IgD-negative memory B cell (primary cell): ENCODE measurements around the gene RBM23. TPM values are rescaled to one million over a fixed set of nuclear protein-coding genes. Genes with fewer than 3 reads are reported as not detected.
"Not testable (repeated sequence)": the region's sequence is repeated elsewhere in the genome, so short reads cannot be mapped to it uniquely, and the experiment has no call there.

Experiments used
- H3K27ac Mint-ChIP-seq, 3 donors: one replicate each; pipeline ENCODE4 v1.8.0; 2020 to 2022; ENCODE audit warnings: mild to moderate bottlenecking in 3 of 3, mixed read lengths in 3 of 3, moderate library complexity in 1 of 3
- H3K27me3 Mint-ChIP-seq: one replicate; pipeline ENCODE4 v1.8.0; 2021; ENCODE audit warnings: mixed read lengths
- H3K36me3 Mint-ChIP-seq: one replicate; pipeline ENCODE4 v1.8.0; 2020; ENCODE audit warnings: mild to moderate bottlenecking, mixed read lengths
- H3K4me1 Mint-ChIP-seq, 3 donors: one replicate each; pipeline ENCODE4 v1.8.0; 2020 to 2022; ENCODE audit warnings: mixed read lengths in 3 of 3, mild to moderate bottlenecking in 1 of 3
- H3K4me3 Mint-ChIP-seq, 4 donors: one replicate each; pipeline ENCODE4 v1.8.0; 2020 to 2022; ENCODE audit warnings: mild to moderate bottlenecking in 4 of 4, mixed read lengths in 4 of 4, moderate library complexity in 3 of 4
- H3K9me3 Mint-ChIP-seq, 3 donors: one replicate each; pipeline ENCODE4 v1.8.0; 2020 to 2021; ENCODE audit warnings: mixed read lengths in 3 of 3, mild to moderate bottlenecking in 1 of 3
- polyA plus RNA-seq: library from polyadenylated mRNA; unstranded; fragments of 300-500 nt; fragmentation: Illumina TruSeq; gene quantifications from one replicate; pipeline ENCODE4 v1.2.3, GENCODE V29; 2021

The RBM23 gene
- polyA plus RNA-seq, 1 donor from 2014 or later: 49.7 TPM

DNA sequence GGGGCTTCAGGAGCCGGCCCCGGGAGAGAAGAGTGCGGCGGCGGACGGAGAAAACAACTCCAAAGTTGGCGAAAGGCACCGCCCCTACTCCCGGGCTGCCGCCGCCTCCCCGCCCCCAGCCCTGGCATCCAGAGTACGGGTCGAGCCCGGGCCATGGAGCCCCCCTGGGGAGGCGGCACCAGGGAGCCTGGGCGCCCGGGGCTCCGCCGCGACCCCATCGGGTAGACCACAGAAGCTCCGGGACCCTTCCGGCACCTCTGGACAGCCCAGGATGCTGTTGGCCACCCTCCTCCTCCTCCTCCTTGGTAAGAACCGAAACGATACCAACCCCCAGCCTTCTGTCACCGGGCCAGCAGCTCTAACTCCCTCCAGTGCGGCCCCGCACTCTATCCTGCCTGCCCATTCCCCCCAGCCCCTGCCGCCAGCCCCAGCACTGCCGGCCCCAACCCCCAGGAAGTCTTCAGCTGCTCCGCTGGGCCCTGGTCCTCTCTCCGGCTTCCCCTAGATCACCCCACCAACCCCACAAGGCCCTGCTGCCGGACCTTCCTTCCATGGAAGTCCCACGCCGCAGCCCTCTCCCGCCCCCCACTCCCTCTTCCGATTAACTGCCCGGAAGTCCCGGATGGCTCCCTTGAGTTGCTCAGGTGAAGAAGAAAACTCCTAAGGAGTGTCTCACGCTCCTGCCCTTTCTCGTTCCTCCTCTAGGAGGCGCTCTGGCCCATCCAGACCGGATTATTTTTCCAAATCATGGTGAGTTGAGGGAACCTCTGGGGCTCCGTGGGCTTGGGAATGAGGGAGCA is 46.7 kb downstream of the RBM23 start:
- H3K27me3 Mint-ChIP-seq: no peaks in the 10 kb centered on the region
- H3K9me3 Mint-ChIP-seq: no peaks in the 10 kb centered on the region
- H3K4me3 Mint-ChIP-seq: peak overlapping the region; percentile 85 to 98 (median 96)
- peak overlapping the region; percentile 88 to 97 (median 94) for H3K27ac Mint-ChIP-seq
- H3K4me1 Mint-ChIP-seq: peaks cover 12 to 23% (median 17%) of the 10 kb centered on the region in 3 donors
- H3K36me3 Mint-ChIP-seq: peaks cover 9% of the 10 kb centered on the region

DNA sequence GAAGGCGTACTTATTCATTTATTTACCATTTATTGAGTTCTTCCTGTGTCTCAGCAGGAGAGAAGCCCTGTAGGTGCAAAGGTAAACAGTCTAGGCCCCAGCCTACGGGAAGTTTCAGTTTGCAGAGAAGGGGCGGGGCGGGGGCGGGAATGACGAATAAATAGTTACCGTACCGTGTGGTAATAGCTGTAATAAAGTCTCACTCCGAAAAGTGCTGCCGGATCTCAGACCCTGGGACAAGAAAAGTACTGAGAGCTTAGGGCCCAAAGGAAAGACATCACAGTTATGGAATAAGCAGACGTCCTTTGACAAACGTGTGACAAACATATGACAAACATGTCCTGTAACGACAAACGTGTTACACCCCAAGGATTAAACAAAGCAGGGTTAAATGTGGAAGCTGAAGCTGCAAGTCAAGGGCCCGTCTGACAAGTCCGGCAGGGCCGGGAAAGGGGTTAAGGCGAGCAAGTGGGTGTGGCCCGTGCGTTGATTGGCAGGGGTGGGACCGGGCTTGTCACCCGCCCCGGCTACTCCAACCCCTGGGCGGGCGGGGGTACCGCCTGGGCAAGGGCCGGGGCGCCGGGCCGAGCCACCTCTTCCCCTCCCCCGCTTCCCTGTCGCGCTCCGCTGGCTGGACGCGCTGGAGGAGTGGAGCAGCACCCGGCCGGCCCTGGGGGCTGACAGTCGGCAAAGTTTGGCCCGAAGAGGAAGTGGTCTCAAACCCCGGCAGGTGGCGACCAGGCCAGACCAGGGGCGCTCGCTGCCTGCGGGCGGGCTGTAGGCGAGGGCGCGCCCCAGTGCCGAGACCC is 47.5 kb downstream of the RBM23 start, which contains the start of gene LRP10:
LRP10 (plus strand) TSS at position 517 of the 809 bp plus-strand sequence. CDS start 564 bp downstream, outside the sequence.
- Mint-ChIP-seq H3K4me1 (peaks cover 12 to 23% (median 17%) of the 10 kb centered on the region in 3 donors), H3K27me3 (no peaks in the 10 kb centered on the region), H3K4me3 (peak within 1 kb of the TSS; percentile 85 to 98 (median 96)), H3K36me3 (peaks cover 9% of the 10 kb centered on the region), H3K9me3 (no peaks in the 10 kb centered on the region), H3K27ac (peak within 1 kb of the TSS; percentile 94 to 97 (median 94))

GRCh38 chr14:22870811-22871223 is 48.1 kb downstream of the RBM23 start:
- Mint-ChIP-seq H3K9me3 (no peaks in the 10 kb centered on the region), H3K27me3 (no peaks in the 10 kb centered on the region), H3K27ac (peak overlapping the region; percentile 94 to 97 (median 94)), H3K36me3 (peaks cover 5% of the 10 kb centered on the region), H3K4me1 (peaks cover 12 to 19% (median 15%) of the 10 kb centered on the region in 3 donors), H3K4me3 (peak overlapping the region; percentile 85 to 98 (median 96))

DNA sequence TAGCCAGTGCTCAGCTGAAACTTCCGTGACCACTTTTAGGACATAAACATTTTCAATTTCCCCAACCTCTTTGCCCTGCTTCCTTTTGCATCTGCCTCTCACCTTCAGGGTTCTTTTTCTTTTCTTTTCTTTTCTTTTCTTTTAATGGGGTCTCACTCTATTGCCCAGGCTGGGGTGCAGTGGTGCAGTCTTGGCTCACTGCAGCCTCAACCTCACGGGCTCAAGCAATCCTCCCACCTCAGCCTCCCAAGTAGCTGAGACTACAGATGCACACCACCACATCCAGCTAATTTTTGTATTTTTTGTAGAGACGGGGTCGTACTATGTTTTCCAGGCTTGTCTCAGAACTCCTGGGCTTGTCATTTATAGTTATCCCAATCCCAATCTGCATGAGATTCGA is 52.1 kb downstream of the RBM23 start:
- Mint-ChIP-seq H3K27ac (peak overlapping the region in 1 of 3 donors; percentile 59), H3K36me3 (no peaks in the 10 kb centered on the region), H3K9me3 (no peaks in the 10 kb centered on the region), H3K4me3 (peak overlapping the region in 1 of 4 donors; percentile 17), H3K27me3 (no peaks in the 10 kb centered on the region), H3K4me1 (peaks cover 6 to 9% (median 6%) of the 10 kb centered on the region in 3 donors)

GRCh38 chr14:22865424-22866405 is 53.2 kb downstream of the RBM23 start:
- Mint-ChIP-seq H3K27me3 (no peaks in the 10 kb centered on the region), H3K4me3 (peak overlapping the region in 1 of 4 donors; percentile 37), H3K36me3 (no peaks in the 10 kb centered on the region), H3K4me1 (peaks cover 3 to 5% (median 3%) of the 10 kb centered on the region in 3 donors), H3K27ac (no peak overlapping the region), H3K9me3 (peaks cover 0 to 1% (median 0%) of the 10 kb centered on the region in 3 donors)

DNA sequence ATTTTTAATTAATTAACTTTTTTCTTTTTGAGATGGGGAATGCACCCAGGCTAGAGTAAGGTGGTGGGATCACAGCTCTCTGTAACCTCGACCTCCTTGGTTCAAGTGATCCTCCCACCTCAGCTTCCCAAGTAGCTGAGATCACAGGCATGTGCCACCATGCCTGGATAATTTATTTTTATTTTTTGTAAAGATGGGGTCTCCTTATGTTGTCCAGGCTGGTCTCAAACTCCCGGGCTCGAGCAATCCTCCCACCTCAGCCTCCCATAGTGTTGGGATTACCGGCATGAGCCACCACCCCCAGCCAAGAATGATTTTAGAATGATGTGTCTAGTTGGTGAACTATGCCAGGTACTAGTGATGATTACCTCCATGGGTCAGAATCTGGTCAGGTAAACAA is 54.0 kb downstream of the RBM23 start:
- peak overlapping the region in 1 of 4 donors; percentile 37 for H3K4me3 Mint-ChIP-seq
- H3K4me1 Mint-ChIP-seq: no peaks in the 10 kb centered on the region
- no peaks in the 10 kb centered on the region for H3K36me3 Mint-ChIP-seq
- H3K27ac Mint-ChIP-seq: no peak overlapping the region
- H3K9me3 Mint-ChIP-seq: peaks cover 0 to 1% (median 0%) of the 10 kb centered on the region in 3 donors
- no peaks in the 10 kb centered on the region for H3K27me3 Mint-ChIP-seq

GRCh38 chr14:22861651-22862050 is 57.3 kb downstream of the RBM23 start:
- no peak overlapping the region for H3K27ac Mint-ChIP-seq
- no peak overlapping the region for H3K4me3 Mint-ChIP-seq
- H3K36me3 Mint-ChIP-seq: peaks cover 2% of the 10 kb centered on the region
- H3K4me1 Mint-ChIP-seq: peaks cover 0 to 4% (median 3%) of the 10 kb centered on the region in 3 donors
- H3K9me3 Mint-ChIP-seq: peaks cover 0 to 1% (median 0%) of the 10 kb centered on the region in 3 donors
- no peaks in the 10 kb centered on the region for H3K27me3 Mint-ChIP-seq

DNA sequence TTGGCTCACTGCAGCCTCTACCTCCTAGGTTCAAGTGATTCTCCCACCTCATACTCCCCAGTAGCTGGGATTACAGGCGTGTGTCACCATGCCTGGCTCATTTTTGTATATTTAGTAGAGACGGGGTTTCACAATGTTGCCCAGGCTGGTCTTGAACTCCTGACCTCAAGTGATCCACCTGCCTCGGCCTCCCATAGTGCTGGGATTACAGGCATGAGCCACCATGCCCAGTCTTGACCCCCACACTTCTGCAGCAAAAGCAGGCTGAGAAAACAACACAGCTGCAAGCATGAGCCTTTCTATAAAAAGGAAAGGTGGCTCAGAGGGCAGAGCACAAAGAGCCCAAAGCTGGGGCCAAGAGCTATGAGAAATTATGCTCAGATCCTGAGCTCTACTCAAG is 58.6 kb downstream of the RBM23 start:
- not testable (repeated sequence) for H3K36me3 Mint-ChIP-seq

DNA sequence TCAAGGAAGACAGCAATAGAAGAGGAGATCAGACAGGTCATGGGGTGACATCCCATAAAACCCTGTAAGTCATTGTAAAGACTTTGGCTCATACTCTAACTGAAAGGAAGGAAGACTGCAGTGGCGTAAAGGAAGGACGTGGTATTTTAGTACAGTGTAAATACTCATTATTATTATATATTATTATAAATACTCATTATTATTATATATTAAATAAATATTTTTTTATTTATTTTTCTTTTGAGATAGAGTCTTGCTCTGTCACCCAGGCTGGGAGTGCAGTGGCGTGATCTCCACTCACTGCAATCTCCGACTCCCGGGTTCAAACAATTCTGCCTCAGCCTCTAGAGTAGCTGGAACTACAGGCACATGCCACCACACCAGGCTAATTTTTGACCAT is 62.5 kb downstream of the RBM23 start:
- H3K4me1 Mint-ChIP-seq: peaks cover 3 to 6% (median 6%) of the 10 kb centered on the region in 3 donors
- peaks cover 0 to 1% (median 0%) of the 10 kb centered on the region in 3 donors for H3K9me3 Mint-ChIP-seq
- H3K27me3 Mint-ChIP-seq: no peaks in the 10 kb centered on the region
- no peak overlapping the region for H3K4me3 Mint-ChIP-seq
- peaks cover 3% of the 10 kb centered on the region for H3K36me3 Mint-ChIP-seq
- H3K27ac Mint-ChIP-seq: no peak overlapping the region

More for the DNA sequence above, 58.6 kb downstream of the RBM23 start:
- H3K4me3 Mint-ChIP-seq, H3K4me1 Mint-ChIP-seq, H3K9me3 Mint-ChIP-seq, H3K27me3 Mint-ChIP-seq, H3K27ac Mint-ChIP-seq: not testable (repeated sequence)

DNA sequence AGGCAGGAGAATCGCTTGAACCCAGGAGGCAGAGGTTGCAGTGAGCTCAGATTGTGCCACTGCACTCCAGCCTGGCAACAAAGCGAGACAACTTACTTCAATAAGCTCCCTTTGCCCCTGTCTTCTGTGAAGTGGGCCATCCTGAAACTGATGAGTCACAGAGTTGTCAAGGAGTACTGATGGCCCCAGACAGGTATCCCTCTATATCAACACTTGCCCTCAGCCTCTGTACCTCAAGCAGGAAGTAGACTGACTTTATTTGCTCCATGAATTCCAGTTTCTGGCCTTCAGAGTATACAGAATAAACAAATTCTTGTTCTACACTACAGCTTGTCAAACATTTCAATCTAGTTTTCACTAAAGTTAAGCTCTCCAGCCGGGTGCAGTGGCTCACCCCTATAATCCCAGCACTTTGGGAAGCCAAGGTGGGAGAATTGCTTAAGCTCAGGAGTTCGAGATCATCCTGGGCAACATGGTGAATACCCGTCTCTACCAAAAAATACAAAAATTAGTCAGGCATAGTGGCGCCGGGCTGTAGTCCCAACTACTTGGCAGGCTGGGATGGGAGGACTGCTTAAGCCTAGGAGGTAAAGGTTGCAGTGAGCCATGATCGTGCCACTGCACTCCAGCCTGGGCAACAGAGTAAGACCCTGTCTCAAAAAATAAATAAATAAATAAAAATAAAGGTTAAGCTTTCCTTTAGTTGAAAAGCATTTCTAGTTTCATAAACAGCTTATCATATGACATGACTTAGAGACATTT is 63.8 kb downstream of the RBM23 start:
- Mint-ChIP-seq H3K36me3 (peaks cover 3% of the 10 kb centered on the region), H3K27me3 (no peaks in the 10 kb centered on the region), H3K4me3 (peak overlapping the region in 2 of 4 donors; percentile 23), H3K27ac (no peak overlapping the region), H3K4me1 (peaks cover 3 to 6% (median 6%) of the 10 kb centered on the region in 3 donors), H3K9me3 (no peaks in the 10 kb centered on the region)

- not testable (repeated sequence) for H3K4me1 Mint-ChIP-seq, H3K4me3 Mint-ChIP-seq, H3K36me3 Mint-ChIP-seq, H3K27ac Mint-ChIP-seq, H3K27me3 Mint-ChIP-seq, H3K9me3 Mint-ChIP-seq
These were observed 64.7 kb downstream of the RBM23 start for GRCh38 chr14:22854296-22854695.

- Mint-ChIP-seq H3K27ac (peak overlapping the region in 1 of 3 donors; percentile 27), H3K27me3 (no peaks in the 10 kb centered on the region), H3K4me3 (peak overlapping the region; percentile 76 to 94 (median 84)), H3K4me1 (peaks cover 0 to 6% (median 4%) of the 10 kb centered on the region in 3 donors), H3K9me3 (no peaks in the 10 kb centered on the region), H3K36me3 (peaks cover 3% of the 10 kb centered on the region)
These were observed 65.8 kb downstream of the RBM23 start for GRCh38 chr14:22852940-22853767.

- Mint-ChIP-seq H3K4me1 (peaks cover 0 to 6% (median 4%) of the 10 kb centered on the region in 3 donors), H3K9me3 (no peaks in the 10 kb centered on the region), H3K27ac (peak overlapping the region in 1 of 3 donors; percentile 27), H3K36me3 (peaks cover 1% of the 10 kb centered on the region), H3K4me3 (peak overlapping the region in 1 of 4 donors; percentile 90), H3K27me3 (no peaks in the 10 kb centered on the region)
These were observed 66.4 kb downstream of the RBM23 start for GRCh38 chr14:22852599-22852939.
